H1 (cell line): Measurements from ENCODE around the gene ROR1.

Experiments
- CHD1 ChIP-seq: IDR thresholded peaks from 2 replicates; pipeline ENCODE4 v1.6.1; 2012; ENCODE audit warnings: low read depth, low read length, improper control_type of control experiment
- GABPA ChIP-seq: IDR thresholded peaks from 2 replicates; pipeline ENCODE4 v1.6.1; 2011; ENCODE audit warnings: mild to moderate bottlenecking, low read length, moderate library complexity, borderline replicate concordance; ENCODE audit not compliant: insufficient read depth
- MAFK ChIP-seq: IDR thresholded peaks from 2 replicates; pipeline ENCODE4 v1.6.1; 2012; ENCODE audit warnings: low read depth, mild to moderate bottlenecking, improper control_type of control experiment, low read length
- POLR2A ChIP-seq, 2 experiments: IDR thresholded peaks; 1 replicate in 1 of 2; 2 replicates in 1 of 2; pipeline ENCODE4 v1.6.1; 2011; ENCODE audit warnings: low read depth in 2 of 2, low read length in 2 of 2, mild to moderate bottlenecking in 2 of 2; ENCODE audit errors: control extremely low read depth in 1 of 2
- SP1 ChIP-seq: IDR thresholded peaks from 2 replicates; pipeline ENCODE4 v1.6.1; 2011; ENCODE audit warnings: low read depth, low read length
- TAF1 ChIP-seq: IDR thresholded peaks from 2 replicates; pipeline ENCODE4 v1.6.1; 2011; ENCODE audit warnings: mild to moderate bottlenecking, low read depth, low read length
- TCF12 ChIP-seq: IDR thresholded peaks from 2 replicates; pipeline ENCODE4 v1.6.1; 2011; ENCODE audit warnings: low read depth, mild to moderate bottlenecking, low read length
- TF ChIP-seq, protein P1 (sequence below): IDR thresholded peaks from 2 replicates; pipeline ENCODE4 v1.6.1; 2011; ENCODE audit warnings: low read depth, mild to moderate bottlenecking, low read length; ENCODE audit not compliant: insufficient read depth
- TF ChIP-seq, protein P2 (sequence below), 3 experiments: IDR thresholded peaks; 1 replicate in 2 of 3; 2 replicates in 1 of 3; pipeline versions ENCODE4 v1.5.1 to v1.6.1; 2011; ENCODE audit warnings: low read length in 3 of 3, mild to moderate bottlenecking in 3 of 3, inconsistent platforms in 2 of 3, low read depth in 1 of 3, moderate library complexity in 1 of 3; ENCODE audit not compliant: insufficient read depth in 1 of 3; ENCODE audit errors: control extremely low read depth in 1 of 3
- TF ChIP-seq, protein P3 (sequence below): IDR thresholded peaks from 2 replicates; pipeline ENCODE4 v1.6.1; 2012; ENCODE audit warnings: inconsistent platforms

DNA sequence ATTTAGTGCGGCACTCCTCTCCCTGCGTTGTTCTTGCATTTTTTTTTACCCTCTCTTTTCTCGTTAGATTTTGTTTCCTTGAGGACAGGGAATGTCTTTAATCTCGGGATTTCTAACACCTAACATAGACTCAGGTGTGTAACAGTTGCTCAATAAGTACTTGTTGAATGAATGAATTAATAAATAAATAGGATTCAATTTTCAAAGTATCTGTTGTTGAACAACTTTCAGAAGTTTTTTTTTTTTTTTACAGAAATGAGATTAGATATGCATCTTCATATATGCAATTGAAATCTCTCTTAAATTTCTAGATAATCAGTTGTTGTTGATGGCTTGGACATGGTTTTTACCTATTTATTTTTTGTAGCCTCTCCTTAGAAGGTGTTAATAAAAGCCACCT lies 83.1 kb downstream of the ROR1 start:
- TF ChIP-seq, protein P1, sequence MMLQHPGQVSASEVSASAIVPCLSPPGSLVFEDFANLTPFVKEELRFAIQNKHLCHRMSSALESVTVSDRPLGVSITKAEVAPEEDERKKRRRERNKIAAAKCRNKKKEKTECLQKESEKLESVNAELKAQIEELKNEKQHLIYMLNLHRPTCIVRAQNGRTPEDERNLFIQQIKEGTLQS: no peak
- TF ChIP-seq, protein P2, sequence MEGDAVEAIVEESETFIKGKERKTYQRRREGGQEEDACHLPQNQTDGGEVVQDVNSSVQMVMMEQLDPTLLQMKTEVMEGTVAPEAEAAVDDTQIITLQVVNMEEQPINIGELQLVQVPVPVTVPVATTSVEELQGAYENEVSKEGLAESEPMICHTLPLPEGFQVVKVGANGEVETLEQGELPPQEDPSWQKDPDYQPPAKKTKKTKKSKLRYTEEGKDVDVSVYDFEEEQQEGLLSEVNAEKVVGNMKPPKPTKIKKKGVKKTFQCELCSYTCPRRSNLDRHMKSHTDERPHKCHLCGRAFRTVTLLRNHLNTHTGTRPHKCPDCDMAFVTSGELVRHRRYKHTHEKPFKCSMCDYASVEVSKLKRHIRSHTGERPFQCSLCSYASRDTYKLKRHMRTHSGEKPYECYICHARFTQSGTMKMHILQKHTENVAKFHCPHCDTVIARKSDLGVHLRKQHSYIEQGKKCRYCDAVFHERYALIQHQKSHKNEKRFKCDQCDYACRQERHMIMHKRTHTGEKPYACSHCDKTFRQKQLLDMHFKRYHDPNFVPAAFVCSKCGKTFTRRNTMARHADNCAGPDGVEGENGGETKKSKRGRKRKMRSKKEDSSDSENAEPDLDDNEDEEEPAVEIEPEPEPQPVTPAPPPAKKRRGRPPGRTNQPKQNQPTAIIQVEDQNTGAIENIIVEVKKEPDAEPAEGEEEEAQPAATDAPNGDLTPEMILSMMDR (IDR thresholded peaks at IDR 0.05; ENCODE audit: control extremely low read depth in 1 of 3, insufficient read depth in 1 of 3, low read depth in 1 of 3, low read length in 3 of 3): no peak
- no peak for TF ChIP-seq CHD1
- TF ChIP-seq GABPA: no peak
- TF ChIP-seq SP1: no peak
- no peak for TF ChIP-seq TCF12
- no peak for TF ChIP-seq TAF1
- TF ChIP-seq POLR2A (IDR thresholded peaks at IDR 0.05; ENCODE audit: control extremely low read depth in 1 of 2, low read depth in 2 of 2, low read length in 2 of 2): no peak
- TF ChIP-seq MAFK: no peak
- TF ChIP-seq, protein P3, sequence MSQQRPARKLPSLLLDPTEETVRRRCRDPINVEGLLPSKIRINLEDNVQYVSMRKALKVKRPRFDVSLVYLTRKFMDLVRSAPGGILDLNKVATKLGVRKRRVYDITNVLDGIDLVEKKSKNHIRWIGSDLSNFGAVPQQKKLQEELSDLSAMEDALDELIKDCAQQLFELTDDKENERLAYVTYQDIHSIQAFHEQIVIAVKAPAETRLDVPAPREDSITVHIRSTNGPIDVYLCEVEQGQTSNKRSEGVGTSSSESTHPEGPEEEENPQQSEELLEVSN: no peak
